Suprapubic skin (tissue), 3 donors: ENCODE results near the gene CAPN13.

Experiments used
- CTCF ChIP-seq, 2 donors: fragments of 200-600 bp in 1 of 2; fragments of 450-650 bp in 1 of 2; sonication (generic) in 1 of 2; IDR thresholded peaks; one replicate each; pipeline ENCODE4 v1.5.1; 2016 to 2019; ENCODE audit warnings: antibody characterized with exemption in 2 of 2, mild to moderate bottlenecking in 1 of 2, moderate library complexity in 1 of 2
- POLR2A ChIP-seq, 2 donors: fragments of 450-650 bp; IDR thresholded peaks; one replicate each; pipeline ENCODE4 v1.6.1; 2017; ENCODE audit warnings: antibody characterized with exemption in 2 of 2, mild to moderate bottlenecking in 2 of 2, moderate library complexity in 2 of 2

DNA sequence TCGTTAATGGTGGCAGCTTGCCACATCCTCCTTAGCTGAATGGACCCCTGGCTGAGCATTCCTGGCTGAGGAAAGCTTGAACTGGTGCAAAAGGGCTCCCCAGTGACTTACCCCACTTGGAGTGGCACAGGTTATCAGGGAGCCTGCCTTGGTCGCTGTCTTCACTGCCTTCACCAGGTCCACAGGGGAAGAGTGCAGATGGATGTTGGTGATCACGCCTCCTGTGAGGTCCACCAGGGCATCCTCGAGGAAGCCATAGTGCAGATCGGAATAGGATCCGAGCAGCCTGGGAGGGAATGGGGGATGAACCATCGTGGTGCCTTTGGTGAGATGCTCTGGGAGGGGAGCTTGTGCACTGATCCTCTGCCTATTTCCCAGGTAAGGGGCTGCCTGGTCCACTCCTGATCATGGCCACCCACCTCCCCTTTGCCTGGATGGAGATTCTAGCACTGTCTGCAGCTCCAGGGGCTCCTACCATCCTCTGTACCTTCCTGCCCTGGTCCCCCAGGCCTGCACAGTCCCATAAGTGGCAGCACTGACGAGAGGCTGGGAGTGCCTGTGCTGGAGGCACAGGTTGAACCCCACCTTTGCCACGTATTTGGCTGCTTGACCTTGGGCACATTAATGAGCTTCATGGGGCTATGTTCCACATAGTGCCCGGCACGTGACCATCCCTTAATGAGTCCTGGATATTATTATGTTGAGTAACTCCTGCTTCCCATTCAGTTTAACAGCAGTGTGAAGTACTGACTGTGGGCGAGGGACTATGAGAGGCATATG, 43.0 kb downstream of the CAPN13 start:
- TF ChIP-seq POLR2A (IDR thresholded peaks at IDR 0.05) (no peak), CTCF (IDR thresholded peaks at IDR 0.05) (no peak)
